ENCODE results near the gene XRCC2.
A peak's percentile ranks its signal among the peaks of the same experiment; 100 is the strongest.

The XRCC2 gene

DNA sequence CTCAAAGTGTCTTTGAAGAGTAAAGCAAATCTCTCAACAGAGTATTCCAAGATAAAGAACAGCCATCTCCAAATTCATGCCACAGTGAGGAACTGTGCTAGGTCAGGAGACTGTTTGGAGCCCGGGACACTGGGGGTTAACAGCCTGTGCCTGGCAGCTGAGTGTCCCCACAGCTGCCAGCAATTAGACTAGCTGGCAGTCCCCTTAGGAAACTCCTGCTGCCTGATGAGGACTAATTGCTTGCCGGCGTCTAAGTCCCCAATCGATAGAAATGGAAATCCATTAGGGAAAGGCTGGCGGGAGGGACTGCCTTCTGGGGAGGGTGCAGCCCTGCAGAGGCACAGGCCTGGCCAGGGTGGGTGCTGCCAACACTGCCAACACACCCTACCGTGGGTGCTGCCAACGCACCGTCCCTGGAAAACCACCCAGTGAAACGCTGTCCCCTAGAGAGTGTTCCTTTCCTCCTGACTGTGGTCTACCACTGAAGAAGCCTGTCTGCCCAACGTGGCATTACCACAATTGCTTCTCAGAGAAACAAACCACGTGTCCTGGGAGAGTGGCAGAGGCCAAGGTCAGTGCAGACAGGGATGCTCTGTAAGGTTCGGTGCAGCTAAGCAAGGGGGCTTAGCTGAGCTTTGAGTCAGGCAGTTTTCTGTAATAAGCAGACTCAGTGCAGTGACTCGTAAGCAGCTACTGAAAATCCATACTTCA, 60.8 kb downstream of the XRCC2 start:
- H3K4me3 ChIP-seq (replicated peaks; ENCODE audit: low read depth, low read length): no peak overlapping the region
- TF ChIP-seq, protein P1, sequence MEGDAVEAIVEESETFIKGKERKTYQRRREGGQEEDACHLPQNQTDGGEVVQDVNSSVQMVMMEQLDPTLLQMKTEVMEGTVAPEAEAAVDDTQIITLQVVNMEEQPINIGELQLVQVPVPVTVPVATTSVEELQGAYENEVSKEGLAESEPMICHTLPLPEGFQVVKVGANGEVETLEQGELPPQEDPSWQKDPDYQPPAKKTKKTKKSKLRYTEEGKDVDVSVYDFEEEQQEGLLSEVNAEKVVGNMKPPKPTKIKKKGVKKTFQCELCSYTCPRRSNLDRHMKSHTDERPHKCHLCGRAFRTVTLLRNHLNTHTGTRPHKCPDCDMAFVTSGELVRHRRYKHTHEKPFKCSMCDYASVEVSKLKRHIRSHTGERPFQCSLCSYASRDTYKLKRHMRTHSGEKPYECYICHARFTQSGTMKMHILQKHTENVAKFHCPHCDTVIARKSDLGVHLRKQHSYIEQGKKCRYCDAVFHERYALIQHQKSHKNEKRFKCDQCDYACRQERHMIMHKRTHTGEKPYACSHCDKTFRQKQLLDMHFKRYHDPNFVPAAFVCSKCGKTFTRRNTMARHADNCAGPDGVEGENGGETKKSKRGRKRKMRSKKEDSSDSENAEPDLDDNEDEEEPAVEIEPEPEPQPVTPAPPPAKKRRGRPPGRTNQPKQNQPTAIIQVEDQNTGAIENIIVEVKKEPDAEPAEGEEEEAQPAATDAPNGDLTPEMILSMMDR (IDR thresholded peaks at IDR 0.05; ENCODE audit: low read length, missing control alignments): no peak
- no peak for DNase-seq (ENCODE audit: low read depth)

GRCh38 chr7:152608656-152609055, 67.3 kb downstream of the XRCC2 start:
- no peak for DNase-seq (ENCODE audit: low read depth)
- TF ChIP-seq, protein P1 (IDR thresholded peaks at IDR 0.05; ENCODE audit: low read length, missing control alignments): no peak
- H3K4me3 ChIP-seq (replicated peaks; ENCODE audit: low read depth, low read length): no peak overlapping the region

DNA sequence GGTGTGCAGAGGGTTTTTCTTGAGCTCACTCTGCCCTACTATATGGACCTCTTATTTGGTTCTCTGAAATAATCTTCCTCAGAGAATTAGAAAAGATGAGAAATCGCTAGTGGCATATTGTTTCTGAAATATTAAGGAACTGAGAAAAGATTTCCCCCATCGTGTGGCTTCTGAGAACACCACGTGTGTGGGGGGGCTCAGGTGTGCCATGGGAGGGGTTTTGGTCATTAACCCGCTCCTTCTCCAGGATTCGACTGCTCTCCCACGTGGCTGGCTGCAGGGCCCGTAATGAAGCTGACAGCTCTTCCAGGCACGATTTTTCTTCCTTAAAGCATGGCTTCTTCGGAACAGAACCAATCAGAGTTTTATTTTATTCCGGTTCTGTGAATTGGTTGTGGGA, 67.7 kb downstream of the XRCC2 start:
- no peak for DNase-seq (ENCODE audit: low read depth)
- TF ChIP-seq, protein P1 (IDR thresholded peaks at IDR 0.05; ENCODE audit: low read length, missing control alignments): no peak
- no peak overlapping the region for H3K4me3 ChIP-seq (replicated peaks; ENCODE audit: low read depth, low read length)

GRCh38 chr7:152607007-152607406, 68.9 kb downstream of the XRCC2 start:
- no peak for DNase-seq (ENCODE audit: low read depth)
- H3K4me3 ChIP-seq (replicated peaks; ENCODE audit: low read depth, low read length): no peak overlapping the region
- TF ChIP-seq, protein P1 (IDR thresholded peaks at IDR 0.05; ENCODE audit: low read length, missing control alignments): no peak

DNA sequence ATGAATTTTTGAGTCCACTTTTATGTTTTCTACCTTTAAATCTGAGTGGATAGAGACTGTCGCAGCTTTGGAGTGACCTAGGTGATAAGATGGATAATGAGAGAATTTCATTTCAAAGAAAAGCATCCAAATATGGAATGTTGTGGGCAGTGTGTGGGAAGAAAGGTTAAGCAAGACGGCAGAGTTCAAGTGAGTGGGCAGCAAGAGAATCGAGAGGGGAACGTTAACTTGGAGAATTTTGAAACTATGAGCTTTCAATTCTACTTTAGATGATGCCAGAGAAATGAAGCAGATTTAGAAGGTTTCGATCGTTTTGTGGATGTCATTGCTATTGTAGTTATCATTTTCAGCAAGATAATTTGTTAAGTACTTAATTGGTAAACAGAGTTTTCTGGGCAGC, 73.0 kb downstream of the XRCC2 start:
- peak; percentile 61 for DNase-seq (ENCODE audit: low read depth)
- no peak overlapping the region for H3K4me3 ChIP-seq (replicated peaks; ENCODE audit: low read depth, low read length)
- TF ChIP-seq, protein P1 (IDR thresholded peaks at IDR 0.05; ENCODE audit: low read length, missing control alignments): no peak

DNA sequence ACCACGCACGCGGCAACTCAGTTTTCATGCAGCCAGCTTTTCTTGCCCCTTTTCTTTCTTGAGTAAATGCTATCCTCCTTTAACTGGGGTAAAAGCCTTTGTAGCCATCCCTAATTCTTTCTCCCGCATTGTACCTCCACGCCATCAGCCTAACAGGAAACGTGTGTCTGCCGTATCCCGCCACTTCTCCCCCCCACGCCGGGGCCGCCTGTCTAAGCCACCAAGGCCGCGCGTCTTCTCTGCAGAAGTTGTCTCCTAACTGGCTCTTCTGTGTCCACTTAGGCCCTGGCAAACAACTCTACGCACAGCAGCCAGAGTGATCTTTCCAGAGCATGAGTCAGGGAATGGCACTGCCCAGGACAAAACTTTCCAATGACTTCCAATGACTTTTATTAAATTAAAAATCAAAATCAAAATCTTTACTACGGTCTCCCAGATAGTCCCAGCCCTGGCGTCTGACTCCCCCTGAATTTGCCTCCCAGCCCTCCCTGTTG, 74.6 kb downstream of the XRCC2 start:
- no peak for DNase-seq (ENCODE audit: low read depth)
- H3K4me3 ChIP-seq (replicated peaks; ENCODE audit: low read depth, low read length): no peak overlapping the region
- TF ChIP-seq, protein P1 (IDR thresholded peaks at IDR 0.05; ENCODE audit: low read length, missing control alignments): no peak

DNA sequence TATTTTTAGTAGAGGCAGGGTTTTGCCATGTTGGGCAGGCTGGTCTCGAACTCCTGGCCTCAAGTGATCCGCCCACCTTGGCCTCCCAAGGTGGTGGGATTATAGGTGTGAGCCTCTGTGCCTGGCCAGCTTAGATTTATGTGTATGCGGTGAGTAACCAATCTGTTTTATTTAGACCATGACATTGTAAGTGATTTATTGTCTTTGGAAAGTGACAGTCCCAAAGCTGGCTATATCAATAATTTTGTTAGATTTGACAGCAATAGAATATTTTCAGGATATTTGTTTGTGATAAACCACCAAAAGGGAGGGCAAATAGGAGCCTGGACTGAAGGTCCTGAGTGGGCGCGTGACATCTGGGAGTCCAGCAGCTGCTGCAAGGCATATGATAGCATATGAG, 75.7 kb downstream of the XRCC2 start:
- DNase-seq (ENCODE audit: low read depth): no peak
- TF ChIP-seq, protein P1 (IDR thresholded peaks at IDR 0.05; ENCODE audit: low read length, missing control alignments): no peak
- no peak overlapping the region for H3K4me3 ChIP-seq (replicated peaks; ENCODE audit: low read depth, low read length)
